GM19328 (cell line): ENCODE results near the gene ZNF322.
"Not testable (repeated sequence)": the region's sequence is repeated elsewhere in the genome, so short reads cannot be mapped to it uniquely, and the experiment has no call there.

Experiments
- ATAC-seq: cut with Tn5 transposase; IDR thresholded peaks from one replicate; pipeline ENCODE4 v1.9.1; 2021; ENCODE audit warnings: mild to moderate bottlenecking, moderate library complexity; ENCODE audit not compliant: unreplicated experiment

The ZNF322 gene, protein sequence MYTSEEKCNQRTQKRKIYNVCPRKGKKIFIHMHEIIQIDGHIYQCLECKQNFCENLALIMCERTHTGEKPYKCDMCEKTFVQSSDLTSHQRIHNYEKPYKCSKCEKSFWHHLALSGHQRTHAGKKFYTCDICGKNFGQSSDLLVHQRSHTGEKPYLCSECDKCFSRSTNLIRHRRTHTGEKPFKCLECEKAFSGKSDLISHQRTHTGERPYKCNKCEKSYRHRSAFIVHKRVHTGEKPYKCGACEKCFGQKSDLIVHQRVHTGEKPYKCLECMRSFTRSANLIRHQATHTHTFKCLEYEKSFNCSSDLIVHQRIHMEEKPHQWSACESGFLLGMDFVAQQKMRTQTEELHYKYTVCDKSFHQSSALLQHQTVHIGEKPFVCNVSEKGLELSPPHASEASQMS

DNA sequence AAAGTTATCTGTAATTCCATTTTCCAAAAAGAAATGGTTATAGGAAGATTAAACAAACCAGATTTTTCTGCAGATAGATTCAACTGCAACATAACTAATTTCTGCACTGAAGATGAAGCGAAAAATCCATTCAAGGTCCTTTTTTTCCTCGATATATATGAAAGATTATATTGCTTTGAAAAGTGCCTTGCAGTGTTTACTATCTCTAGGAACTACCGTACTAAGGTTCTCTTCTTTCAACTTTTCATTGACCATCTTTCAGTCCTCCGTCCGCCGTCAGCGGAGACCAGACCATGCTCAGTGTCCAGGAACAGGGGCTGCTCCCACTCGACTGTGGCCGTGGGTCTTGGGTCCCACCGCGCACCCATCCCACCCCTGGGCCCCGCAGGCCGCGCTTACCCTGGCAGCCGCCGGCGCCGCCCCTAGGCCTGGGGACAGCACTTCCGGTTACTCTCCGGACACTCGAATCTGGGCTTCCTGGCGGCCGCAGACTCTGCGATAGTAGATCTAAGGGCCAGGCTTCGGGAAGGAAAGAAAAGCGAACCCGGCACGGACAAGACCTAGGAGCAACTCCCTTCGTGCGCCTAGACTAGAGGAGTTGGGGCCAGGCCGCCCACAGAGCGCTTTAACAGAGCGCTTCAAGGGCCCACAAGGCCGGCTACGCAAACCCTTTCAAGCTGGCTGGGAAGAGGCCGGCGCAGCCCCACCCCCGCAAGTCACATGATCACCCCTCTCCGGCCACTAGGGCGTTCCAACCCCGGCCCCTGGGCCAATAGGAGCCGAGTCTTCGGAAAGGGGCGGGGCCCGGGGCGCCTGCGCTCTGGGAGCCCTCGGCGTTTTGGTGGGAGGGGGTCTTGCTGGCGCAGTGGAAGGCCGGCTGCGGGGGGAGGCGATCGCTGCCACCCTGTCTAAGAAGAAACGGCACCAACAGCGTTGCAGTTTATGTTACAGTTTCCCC, at the start of gene ZNF322:
Gene ZNF322, minus strand, starts transcription at position 705 of the 958 bp plus-strand sequence. CDS start 21,193 bp downstream, outside the sequence.
- peak; percentile 99 for ATAC-seq

DNA sequence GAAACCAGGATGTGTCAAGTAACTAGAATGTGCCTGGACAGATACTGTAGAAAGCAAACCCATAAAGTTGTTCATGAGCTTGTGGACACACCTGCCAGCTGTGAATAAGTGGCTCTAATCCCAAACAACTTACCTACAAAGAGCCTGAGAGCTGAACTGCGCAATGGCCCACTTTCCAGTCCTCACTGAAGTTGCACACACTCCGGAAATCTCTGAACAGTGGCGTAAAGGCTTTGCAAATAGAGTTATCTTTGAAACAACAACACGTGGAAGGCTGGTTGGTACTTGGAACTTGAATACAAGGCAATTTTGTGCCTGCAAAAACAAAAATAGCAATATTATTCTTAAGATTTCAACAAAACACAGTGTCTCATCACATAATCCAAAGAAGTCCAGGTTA, 46.2 kb upstream of the ZNF322 start:
- ATAC-seq: not testable (repeated sequence)

- not testable (repeated sequence) for ATAC-seq
Measured at GRCh38 chr6:26705352-26705751, 45.8 kb upstream of the ZNF322 start.

DNA sequence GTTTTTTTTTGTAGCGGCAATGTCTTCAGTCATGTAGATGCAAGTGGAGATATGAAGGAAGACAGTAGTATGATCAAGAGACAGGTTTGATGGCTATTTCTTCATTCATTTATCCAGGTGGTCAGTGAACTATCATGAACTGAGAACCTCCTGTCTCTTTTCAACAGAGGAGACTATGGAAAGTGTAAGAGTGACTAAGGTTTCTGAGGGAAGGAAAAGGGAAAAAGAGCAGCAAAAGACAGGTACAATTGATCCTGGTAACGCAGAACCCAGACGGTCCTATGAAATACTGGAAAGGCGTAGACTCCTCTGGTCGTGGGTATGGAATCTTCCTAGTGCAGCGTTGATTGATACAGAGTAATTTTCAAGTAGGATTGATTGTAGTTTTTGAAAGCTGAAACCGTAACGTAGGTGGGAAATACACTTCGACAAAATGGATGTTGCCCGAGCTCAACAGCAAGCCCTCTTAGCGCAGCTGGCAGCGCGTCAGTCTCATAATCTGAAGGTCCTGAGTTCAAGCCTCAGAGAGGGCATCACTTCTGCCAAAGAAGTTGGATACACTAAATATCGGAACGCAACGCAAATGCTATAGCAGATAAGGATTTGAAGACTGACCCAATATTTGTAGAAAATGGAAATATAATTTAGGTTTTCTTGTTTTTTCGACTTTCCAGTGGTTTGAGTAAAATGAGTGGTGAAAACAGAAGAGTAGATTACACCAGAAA, 41.6 kb upstream of the ZNF322 start:
- ATAC-seq: not testable (repeated sequence)

DNA sequence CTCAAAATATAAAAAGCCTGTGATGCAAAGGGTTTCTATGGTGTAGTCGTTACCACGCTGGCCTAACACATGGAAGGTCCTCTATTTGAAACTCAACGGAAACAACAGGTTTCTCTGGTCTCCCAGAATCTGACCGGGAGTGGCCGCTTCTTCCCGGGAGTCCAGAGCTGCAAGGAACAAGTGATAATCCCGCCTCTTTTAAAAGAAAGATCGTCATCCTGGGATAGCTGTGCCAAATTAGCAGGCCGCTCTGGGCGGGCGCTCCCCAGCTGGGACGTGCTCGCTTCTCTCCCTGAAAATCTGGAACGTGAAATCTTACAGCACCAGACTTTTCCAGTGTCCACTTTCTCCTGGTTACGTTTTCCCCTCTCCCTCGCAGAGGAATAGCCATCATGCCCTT, 38.0 kb upstream of the ZNF322 start:
- not testable (repeated sequence) for ATAC-seq

GRCh38 chr6:26689324-26689947, 29.9 kb upstream of the ZNF322 start:
- not testable (repeated sequence) for ATAC-seq

DNA sequence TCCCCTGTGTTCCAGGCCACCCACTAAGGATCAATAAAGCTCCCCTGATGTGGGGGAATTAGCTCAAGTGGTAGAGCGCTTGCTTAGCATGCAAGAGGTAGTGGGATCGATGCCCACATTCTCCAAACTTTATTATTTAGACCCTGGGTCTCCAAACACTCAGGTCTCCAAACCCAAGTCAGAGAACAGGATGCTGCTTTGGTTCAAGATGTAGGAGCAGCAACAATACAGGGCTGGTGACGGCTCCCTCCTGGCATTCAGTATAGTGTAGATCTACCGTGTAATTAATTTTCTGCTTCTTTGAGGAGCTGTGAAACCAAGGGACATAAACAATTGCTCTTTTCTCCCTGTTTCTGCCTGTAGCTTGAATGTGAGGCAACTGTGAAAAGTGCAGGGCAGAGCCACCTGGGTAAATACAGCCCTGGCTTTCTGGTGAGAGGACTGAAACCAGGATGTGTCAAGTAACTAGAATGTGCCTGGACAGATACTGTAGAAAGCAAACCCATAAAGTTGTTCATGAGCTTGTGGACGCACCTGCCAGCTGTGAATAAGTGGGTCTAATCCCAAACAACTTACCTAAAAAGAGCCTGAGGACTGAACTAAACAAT, 23.0 kb upstream of the ZNF322 start:
- not testable (repeated sequence) for ATAC-seq

DNA sequence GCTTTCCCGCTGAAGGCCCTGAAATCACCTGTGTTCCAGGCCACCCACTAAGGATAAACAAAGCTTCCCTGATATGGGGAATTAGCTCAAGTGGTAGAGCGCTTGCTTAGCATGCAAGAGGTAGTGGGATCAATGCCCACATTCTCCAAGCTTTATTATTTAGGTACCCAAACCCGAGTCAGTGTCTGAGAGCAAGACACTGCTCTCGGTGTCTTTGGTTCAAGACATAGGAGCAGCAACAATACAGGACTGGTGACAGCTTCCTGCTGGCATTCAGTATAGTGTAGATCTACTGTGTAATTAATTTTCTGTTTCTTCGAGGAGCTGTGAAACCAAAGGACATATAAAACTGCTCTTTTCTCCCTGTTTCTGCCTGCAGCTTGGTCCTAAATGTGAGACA, 13.7 kb upstream of the ZNF322 start:
- ATAC-seq: not testable (repeated sequence)

- ATAC-seq: not testable (repeated sequence)
Measured at GRCh38 chr6:26670558-26670957, 11.0 kb upstream of the ZNF322 start.

DNA sequence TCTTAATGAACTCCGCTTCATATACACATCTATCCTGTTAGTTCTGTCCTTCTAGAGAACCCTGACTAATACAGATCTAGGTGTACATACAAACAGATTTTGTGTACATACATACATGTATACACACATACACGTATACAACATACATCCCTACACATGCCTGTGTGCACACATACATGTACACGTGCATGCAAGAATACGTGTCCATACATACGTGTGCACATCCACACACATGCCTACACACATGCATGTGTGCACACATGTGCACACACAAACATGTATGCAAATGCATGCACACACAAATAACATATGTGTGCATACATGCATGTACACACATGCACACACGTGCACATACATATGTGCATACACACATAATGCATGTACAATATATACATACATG, 10.5 kb upstream of the ZNF322 start:
- not testable (repeated sequence) for ATAC-seq

- ATAC-seq: peak; percentile 38
Measured at GRCh38 chr6:26660000-26660361, 435 bp upstream of the ZNF322 start.

DNA sequence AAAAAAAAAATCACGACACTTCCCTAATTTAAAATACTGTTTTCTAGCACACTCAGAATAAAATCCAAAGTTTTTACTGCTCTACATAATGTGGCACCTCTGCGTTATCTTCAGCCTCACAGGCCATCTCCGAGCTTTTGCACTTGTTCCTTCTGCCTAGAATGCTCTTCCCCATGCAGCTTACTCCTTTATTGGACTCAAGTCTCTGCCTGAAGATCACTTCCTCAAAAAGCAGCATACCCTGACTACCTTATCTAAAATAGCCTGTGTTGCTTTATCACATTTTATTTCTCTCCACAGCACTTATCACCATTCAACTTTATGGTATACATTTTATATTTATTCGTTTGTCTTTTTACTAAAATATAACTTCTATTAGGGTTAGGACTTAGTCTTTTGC, 2.3 kb downstream of the ZNF322 start:
- ATAC-seq: no peak

DNA sequence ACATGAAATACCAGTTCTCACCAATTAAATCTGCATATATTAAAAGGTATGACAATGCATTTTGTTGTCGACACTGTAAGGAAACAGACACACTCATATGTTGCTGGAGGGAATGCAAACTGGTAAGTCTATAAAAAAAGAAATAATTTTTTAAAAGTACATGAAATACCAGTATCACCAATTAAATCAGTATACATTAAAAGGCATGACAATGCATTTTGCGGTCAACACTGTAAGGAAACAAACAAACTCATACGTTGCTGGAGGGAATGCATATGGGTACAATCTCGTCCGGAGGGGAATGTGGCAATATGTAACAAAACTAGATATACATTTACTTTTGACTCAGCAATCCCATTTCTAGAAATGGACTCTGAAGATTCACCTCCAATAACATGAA, 6.5 kb downstream of the ZNF322 start:
- ATAC-seq: no peak

- no peak for ATAC-seq
Measured at GRCh38 chr6:26651133-26651781, 8.3 kb downstream of the ZNF322 start.

DNA sequence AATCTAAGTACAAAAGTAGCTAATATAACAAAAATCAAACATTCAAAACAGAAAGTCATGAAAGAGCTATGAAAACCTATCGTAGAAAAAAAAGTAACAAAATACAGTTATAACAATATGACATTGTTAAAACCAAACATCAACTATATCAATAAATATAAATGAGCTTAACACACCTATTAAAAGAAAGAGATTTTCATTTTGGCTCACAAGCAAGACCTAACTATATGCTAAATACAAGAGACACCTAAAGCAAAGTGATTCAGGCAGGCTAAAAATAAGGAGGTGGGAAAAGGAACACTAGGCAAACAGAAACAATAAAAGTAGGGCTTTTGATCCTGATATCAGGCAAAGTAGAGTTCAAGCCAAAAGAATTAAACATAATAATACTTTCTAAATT, 13.5 kb downstream of the ZNF322 start:
- no peak for ATAC-seq

DNA sequence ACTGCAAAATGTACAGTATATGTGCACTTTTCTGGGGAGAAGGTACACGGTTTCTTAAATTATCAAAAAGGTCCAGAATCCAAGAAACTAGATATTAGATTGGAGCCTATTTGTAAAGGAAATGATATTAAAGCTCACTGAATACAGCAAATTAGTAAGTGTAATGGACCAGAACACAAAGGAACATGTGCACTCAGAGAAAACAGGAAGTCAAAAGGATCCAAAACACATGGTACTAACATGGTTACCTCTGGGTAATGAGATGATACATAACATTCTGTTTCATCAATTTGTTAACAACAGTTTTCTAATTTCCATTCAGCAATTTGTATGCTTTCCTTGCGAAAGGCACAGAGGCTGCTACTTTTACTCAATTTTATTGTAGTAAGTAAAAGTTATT, 18.7 kb downstream of the ZNF322 start:
- ATAC-seq: no peak

DNA sequence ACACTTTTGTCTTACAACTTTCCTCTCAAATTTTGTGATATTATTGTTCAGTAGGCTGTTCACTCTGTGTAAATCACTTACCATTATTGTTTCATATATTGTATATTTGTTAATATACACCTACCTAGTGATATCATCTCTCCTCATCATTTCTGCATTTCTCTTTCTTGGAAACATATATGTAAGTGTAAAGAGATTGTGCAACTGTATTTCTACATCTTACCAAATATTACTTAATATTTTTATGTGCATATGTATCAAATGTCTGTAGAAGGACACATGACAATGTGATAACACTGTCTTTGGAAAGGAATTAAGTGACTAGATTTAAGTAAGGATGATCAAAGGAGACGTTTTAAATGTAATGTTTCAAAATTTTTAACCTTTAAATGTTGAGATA, 30.2 kb downstream of the ZNF322 start:
- ATAC-seq: no peak

DNA sequence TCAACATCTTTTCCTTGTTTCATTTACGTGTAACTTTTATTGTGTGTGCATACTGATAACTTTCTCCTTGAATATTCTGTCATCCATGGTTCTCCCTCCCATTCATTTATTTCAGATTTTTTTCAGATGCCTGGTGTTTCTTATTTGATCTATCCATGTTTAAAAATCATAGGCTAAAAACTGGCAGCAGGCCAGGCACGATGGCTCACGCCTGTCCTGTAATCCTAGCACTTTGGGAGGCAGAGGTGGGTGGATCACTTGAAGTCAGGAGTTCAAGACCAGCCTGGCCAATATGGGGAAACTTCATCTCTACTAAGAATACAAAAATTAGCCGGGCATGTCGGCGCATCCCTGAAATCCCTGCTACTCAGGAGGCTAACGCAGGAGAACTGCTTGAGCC, 31.7 kb downstream of the ZNF322 start:
- no peak for ATAC-seq

DNA sequence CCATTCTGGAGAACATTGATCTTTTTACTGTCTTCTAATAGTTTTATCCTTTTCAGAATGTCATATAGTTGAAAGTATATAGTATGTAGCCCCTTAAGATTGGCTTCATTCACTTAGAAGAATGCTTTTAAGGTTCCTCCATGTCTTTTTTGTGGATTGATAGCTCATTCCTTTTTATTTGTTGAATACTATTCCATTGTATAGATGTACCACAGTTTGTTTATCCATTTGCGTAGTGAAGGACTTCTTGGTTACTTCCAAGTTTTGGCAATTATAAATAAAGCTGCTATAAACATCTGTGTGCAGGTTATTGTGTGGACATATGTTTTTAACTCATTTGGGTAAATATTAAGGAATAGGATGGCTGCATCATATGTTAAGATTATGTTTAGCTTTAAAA, 35.0 kb downstream of the ZNF322 start:
- ATAC-seq: no peak
